Stimulated activated CD4-positive, alpha-beta T cell treated with anti-CD3 and anti-CD28 coated beads, Interleukin-1b, Interleukin-23, amount 100 ng/mL, for 24 hours (primary cell): ENCODE results near the gene ANAPC13.

ENCODE experiments used
- DNase-seq, 4 experiments: peaks; one replicate each; pipeline ENCODE4 v3.0.0-alpha.2; 2020; ENCODE audit warnings: low read depth in 4 of 4, low spot score in 1 of 4

ANAPC13 gene

GRCh38 chr3:134483195-134483900, 2.4 kb downstream of the ANAPC13 start:
- no peak for DNase-seq

GRCh38 chr3:134482622-134483021, 3.2 kb downstream of the ANAPC13 start:
- DNase-seq = no peak

GRCh38 chr3:134481166-134481565, 4.6 kb downstream of the ANAPC13 start:
- no peak for DNase-seq

GRCh38 chr3:134480546-134480945, 5.2 kb downstream of the ANAPC13 start:
- no peak for DNase-seq

- no peak for DNase-seq
Measured at GRCh38 chr3:134477938-134478337, 7.8 kb downstream of the ANAPC13 start.

GRCh38 chr3:134477002-134477401, 8.8 kb downstream of the ANAPC13 start:
- DNase-seq = no peak

- DNase-seq = no peak
Measured at GRCh38 chr3:134476306-134476705, 9.5 kb downstream of the ANAPC13 start.

GRCh38 chr3:134474956-134475355, 10.8 kb downstream of the ANAPC13 start:
- no peak for DNase-seq

GRCh38 chr3:134473868-134474546, 11.8 kb downstream of the ANAPC13 start:
- DNase-seq = peak; percentile 63 to 82 (median 74)

- DNase-seq = no peak
Measured at GRCh38 chr3:134472831-134473230, 13.0 kb downstream of the ANAPC13 start.

- no peak for DNase-seq
Measured at GRCh38 chr3:134471521-134472193, 14.1 kb downstream of the ANAPC13 start.

GRCh38 chr3:134468519-134468918, 17.3 kb downstream of the ANAPC13 start:
- no peak for DNase-seq

- no peak for DNase-seq
Measured at GRCh38 chr3:134466331-134466730, 19.5 kb downstream of the ANAPC13 start.

- no peak for DNase-seq
Measured at GRCh38 chr3:134464689-134465365, 21.0 kb downstream of the ANAPC13 start.

GRCh38 chr3:134464064-134464688, 21.6 kb downstream of the ANAPC13 start:
- DNase-seq = no peak

GRCh38 chr3:134463676-134464063, 22.1 kb downstream of the ANAPC13 start:
- DNase-seq = no peak

- no peak for DNase-seq
Measured at GRCh38 chr3:134462331-134462941, 23.3 kb downstream of the ANAPC13 start.

GRCh38 chr3:134460965-134461364, 24.8 kb downstream of the ANAPC13 start:
- DNase-seq = no peak

GRCh38 chr3:134459562-134459961, 26.2 kb downstream of the ANAPC13 start:
- DNase-seq = no peak

- DNase-seq = no peak
Measured at GRCh38 chr3:134458406-134458945, 27.3 kb downstream of the ANAPC13 start.
